VCaP (cell line): ENCODE results near the gene ATCAY.

Experiments
- H3K27ac ChIP-seq: fragments of 450-650 bp; 2 replicates; pipeline ENCODE4 v1.5.1; 2017
- CTCF ChIP-seq: fragments of 450-650 bp; conservative IDR thresholded peaks from 2 replicates; pipeline ENCODE4 v1.5.1; 2017; ENCODE audit warnings: mild to moderate bottlenecking, moderate library complexity

Gene ATCAY

GRCh38 chr19:3849787-3850186, 30.7 kb upstream of the ATCAY start:
- TF ChIP-seq CTCF, result no peak
- no peak overlapping the region for H3K27ac ChIP-seq

DNA sequence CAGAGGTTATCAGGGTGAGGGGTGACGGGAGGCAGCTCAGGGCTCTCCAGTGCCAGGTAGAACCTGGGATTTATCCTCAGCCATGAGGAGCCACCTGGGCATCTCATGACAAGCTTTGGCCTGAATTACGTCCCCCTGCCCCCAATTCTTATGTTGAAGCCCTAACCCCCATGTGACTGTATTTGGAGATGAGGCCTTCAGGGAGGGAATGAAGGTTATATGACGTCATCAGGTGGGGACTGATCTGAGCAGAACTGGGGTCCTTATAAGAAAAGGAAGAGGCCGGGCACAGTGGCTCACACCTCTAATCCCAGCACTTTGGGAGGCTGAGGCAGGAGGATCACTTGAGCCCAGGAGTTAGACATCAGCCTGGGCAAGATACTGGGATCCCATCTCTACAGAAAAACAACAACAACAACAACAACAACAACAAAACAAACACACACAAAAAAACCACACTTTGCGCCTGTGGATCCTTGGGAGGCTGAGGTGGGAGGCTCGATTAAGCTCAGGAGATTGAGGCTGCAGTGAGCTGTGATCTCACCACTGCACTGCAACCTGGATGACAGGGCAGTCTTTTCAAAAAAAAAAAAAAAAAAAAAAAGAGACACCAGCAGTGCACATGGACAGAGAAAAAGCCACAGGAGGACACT, 30.0 kb upstream of the ATCAY start:
- no peak for TF ChIP-seq CTCF
- no peak overlapping the region for H3K27ac ChIP-seq

DNA sequence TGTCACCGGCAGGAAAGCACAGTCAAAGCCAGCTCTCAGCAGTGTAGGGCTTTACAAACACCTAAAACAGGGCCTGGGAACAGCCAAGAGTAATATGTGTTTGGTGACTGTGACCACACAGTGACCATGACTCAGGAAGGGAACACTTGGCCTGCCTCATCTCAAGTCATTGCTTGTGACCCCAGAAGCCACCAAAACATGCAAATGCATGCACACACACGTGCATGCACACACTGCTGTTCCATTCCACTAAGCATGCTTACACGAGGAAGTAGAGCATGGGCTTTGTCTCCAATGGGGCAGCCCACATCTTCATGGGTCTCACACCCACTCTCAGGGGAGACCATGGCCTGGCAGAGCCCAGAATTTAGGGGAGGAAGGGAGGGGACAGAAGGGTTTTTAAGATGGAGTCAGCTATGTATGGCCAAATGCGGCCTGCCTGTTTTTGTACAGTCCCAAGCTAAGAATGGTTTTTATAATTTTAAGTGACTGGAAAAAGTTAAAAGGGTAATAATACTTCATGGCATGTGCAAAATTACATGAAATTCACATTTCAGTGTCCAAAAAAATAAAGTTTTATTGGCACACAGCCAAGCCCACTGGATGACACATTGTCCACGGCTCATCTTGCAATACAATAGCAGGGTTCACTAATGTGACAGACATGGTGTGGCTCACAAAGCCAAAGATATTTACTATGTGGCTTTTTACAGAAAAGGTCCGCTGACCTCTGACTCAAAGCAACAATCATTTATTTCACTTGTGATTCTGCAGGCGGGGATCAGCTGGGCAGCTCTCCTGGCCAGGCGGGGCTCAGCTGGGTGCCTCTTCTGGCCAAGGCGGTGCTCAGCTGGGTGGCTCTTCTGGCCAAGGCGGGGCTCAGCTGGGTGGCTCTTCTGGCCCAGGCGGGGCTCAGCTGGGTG, 29.0 kb upstream of the ATCAY start:
- H3K27ac ChIP-seq, result no peak overlapping the region
- no peak for TF ChIP-seq CTCF

- TF ChIP-seq CTCF, result no peak
- H3K27ac ChIP-seq, result no peak overlapping the region
Measured at GRCh38 chr19:3852177-3852511, 28.3 kb upstream of the ATCAY start.

GRCh38 chr19:3852614-3853254, 27.8 kb upstream of the ATCAY start:
- no peak overlapping the region for H3K27ac ChIP-seq
- peak; percentile 64 for TF ChIP-seq CTCF

DNA sequence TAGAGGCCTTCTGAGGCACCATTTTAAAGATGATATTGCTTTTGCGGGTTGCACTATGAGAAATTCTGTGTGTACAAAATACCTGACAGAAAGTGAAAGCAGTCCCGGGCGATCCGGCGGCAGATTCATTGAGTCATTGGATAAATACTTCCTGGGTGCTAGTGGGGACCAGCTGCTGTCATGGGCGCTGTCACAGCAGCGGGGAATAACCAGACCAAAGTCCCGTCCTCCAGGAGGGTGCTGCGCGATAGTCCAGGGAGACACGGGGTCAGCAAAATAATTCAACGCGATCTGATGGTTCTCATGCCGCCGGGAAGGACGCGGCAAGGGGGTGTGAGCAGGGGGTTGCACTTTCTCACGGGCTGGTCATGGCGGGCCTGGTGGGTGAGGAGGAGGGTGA, 25.2 kb upstream of the ATCAY start:
- no peak overlapping the region for H3K27ac ChIP-seq
- no peak for TF ChIP-seq CTCF

- no peak for TF ChIP-seq CTCF
- no peak overlapping the region for H3K27ac ChIP-seq
Measured at GRCh38 chr19:3857449-3858003, 23.0 kb upstream of the ATCAY start.
